ENCODE results near the gene HS3ST1.

DNA sequence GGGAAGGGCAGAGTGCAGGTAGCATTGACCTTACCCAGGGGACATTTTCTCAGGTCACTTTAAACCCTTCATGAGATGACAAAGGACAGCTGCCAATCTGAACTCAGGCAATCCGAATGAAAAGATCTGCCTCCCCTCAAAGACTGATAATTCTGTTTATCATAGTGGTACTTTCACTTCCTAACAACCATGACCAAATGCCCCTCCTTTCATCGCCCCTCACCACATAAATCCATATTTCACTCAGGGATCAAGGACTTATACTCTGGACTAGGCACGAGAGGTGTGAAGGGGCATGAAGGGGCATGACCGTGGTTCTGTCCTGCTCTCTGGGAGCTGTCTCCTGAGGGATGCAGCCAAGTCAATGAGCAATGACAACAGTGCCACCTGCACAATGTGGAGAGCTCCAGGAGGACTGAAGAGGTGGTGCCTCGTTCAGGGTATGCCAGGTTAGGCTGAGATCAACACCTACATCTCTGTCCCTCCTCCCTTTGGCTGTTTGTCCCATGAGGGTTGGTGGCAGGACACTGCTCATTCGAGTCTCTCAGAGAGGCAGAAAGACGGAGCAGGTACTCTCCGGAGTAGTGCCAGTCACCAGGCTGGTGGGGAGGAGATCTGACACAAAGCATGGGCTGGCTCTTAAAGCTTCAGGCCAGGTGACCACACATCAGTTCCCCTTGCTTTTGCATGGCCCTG is 12.5 kb downstream of the HS3ST1 start:
- TF ChIP-seq FOXM1 (IDR thresholded peaks at IDR 0.05; ENCODE audit: borderline replicate concordance) (no peak), TARDBP (IDR thresholded peaks at IDR 0.05) (no peak), FOXK2 (IDR thresholded peaks at IDR 0.05) (no peak), BHLHE40 (IDR thresholded peaks at IDR 0.05; ENCODE audit: borderline replicate concordance) (no peak), SP1 (IDR thresholded peaks at IDR 0.05) (no peak), LEF1 (IDR thresholded peaks at IDR 0.05; ENCODE audit: borderline replicate concordance) (no peak), HDGF (IDR thresholded peaks at IDR 0.05; ENCODE audit: borderline replicate concordance) (no peak), FOXA1 (IDR thresholded peaks at IDR 0.05) (no peak), NFRKB (IDR thresholded peaks at IDR 0.05) (no peak), L3MBTL2 (conservative IDR thresholded peaks at IDR 0.05) (no peak), ELF4 (IDR thresholded peaks at IDR 0.05) (no peak), SUZ12 (IDR thresholded peaks at IDR 0.05) (no peak), CTBP1 (IDR thresholded peaks at IDR 0.05; ENCODE audit: borderline replicate concordance) (no peak), ZNF384 (IDR thresholded peaks at IDR 0.05) (no peak)
